Activated CD8-positive, alpha-beta memory T cell treated with anti-CD3 and anti-CD28 coated beads for 36 hours (primary cell): ENCODE measurements around the gene TERT. TPM values are rescaled to one million over a fixed set of nuclear protein-coding genes. Genes with fewer than 3 reads are reported as not detected.
"Not testable (repeated sequence)": the region's sequence is repeated elsewhere in the genome, so short reads cannot be mapped to it uniquely, and the experiment has no call there.

Source experiments
- CTCF ChIA-PET: fragments of 350-600 bp; sonication (Branson Sonifier 250); formaldehyde crosslinking; loops from one replicate; lab custom pipeline; 2021; ENCODE audit warnings: antibody characterized with exemption; lab: Charles Lee
- POLR2A ChIA-PET: fragments of 350-600 bp; sonication (Branson Sonifier 250); formaldehyde crosslinking; loops from one replicate; lab custom pipeline; 2021; ENCODE audit warnings: antibody characterized with exemption; lab: Charles Lee
- total RNA-seq, 2 experiments: library from RNA; stranded (reverse); gene quantifications; one replicate each; pipeline ENCODE4 v1.2.3, GENCODE V29; 2021

TERT gene
- total RNA-seq, 2 experiments from 2014 or later, result 2.9 to 4.0 TPM

- POLR2A ChIA-PET, result no interaction called here
- CTCF ChIA-PET, result no interaction called here
Measured at GRCh38 chr5:1332461-1333001, 37.7 kb upstream of the TERT start.

- POLR2A ChIA-PET, result no interaction called here
- CTCF ChIA-PET, result no interaction called here
Measured at GRCh38 chr5:1331861-1332405, 37.1 kb upstream of the TERT start.

- POLR2A ChIA-PET, result no interaction called here
- CTCF ChIA-PET, result no interaction called here
Measured at GRCh38 chr5:1330847-1331831, 36.3 kb upstream of the TERT start.

- ChIA-PET POLR2A (interaction anchor here (0.5 kb wide), 1 partner anchor 14 kb away, joined by 3 read pairs; no protein-coding TSS in a partner anchor), CTCF (no interaction called here)
Measured at GRCh38 chr5:1330146-1330846, 35.4 kb upstream of the TERT start.

GRCh38 chr5:1329111-1329579 lies 34.3 kb upstream of the TERT start:
- ChIA-PET POLR2A (no interaction called here), CTCF (no interaction called here)

- CTCF ChIA-PET, result interaction anchor here (0.6 kb wide), 1 partner anchor 11 kb away, joined by 3 read pairs; no protein-coding TSS in a partner anchor
Measured at GRCh38 chr5:1328237-1329110, 33.6 kb upstream of the TERT start.

GRCh38 chr5:1326901-1327756 lies 32.3 kb upstream of the TERT start:
- POLR2A ChIA-PET, CTCF ChIA-PET: not testable (repeated sequence)

More at GRCh38 chr5:1328237-1329110, 33.6 kb upstream of the TERT start:
- POLR2A ChIA-PET, result not testable (repeated sequence)

- POLR2A ChIA-PET, CTCF ChIA-PET: not testable (repeated sequence)
Measured at GRCh38 chr5:1326532-1326875, 31.6 kb upstream of the TERT start.

GRCh38 chr5:1325870-1326531 lies 31.1 kb upstream of the TERT start:
- ChIA-PET POLR2A (no interaction called here), CTCF (no interaction called here)

GRCh38 chr5:1325191-1325741 lies 30.4 kb upstream of the TERT start:
- ChIA-PET CTCF (no interaction called here), POLR2A (no interaction called here)

GRCh38 chr5:1324719-1325190 lies 29.9 kb upstream of the TERT start:
- CTCF ChIA-PET, result no interaction called here
- POLR2A ChIA-PET, result no interaction called here

GRCh38 chr5:1324301-1324700 lies 29.4 kb upstream of the TERT start:
- ChIA-PET CTCF (no interaction called here), POLR2A (no interaction called here)

GRCh38 chr5:1323803-1324173 lies 28.9 kb upstream of the TERT start:
- CTCF ChIA-PET, result no interaction called here
- POLR2A ChIA-PET, result no interaction called here

- CTCF ChIA-PET, result no interaction called here
Measured at GRCh38 chr5:1322955-1323802, 28.3 kb upstream of the TERT start.

GRCh38 chr5:1322036-1322900 lies 27.4 kb upstream of the TERT start:
- CTCF ChIA-PET, result no interaction called here
- POLR2A ChIA-PET, result no interaction called here

More at GRCh38 chr5:1322955-1323802, 28.3 kb upstream of the TERT start:
- POLR2A ChIA-PET, result no interaction called here
